Type B pancreatic cell (in vitro differentiated cells): ENCODE measurements around the gene ALPP. TPM values are rescaled to one million over a fixed set of nuclear protein-coding genes. Genes with fewer than 3 reads are reported as not detected.
"Not testable (repeated sequence)": the region's sequence is repeated elsewhere in the genome, so short reads cannot be mapped to it uniquely, and the experiment has no call there.

ENCODE experiments used
- DNase-seq: peaks from one replicate; pipeline ENCODE4 v3.0.0; 2021; ENCODE audit warnings: mixed read lengths; ENCODE audit not compliant: unreplicated experiment; ENCODE audit errors: extremely low spot score
- H3K27ac Mint-ChIP-seq: 2 replicates; pipeline ENCODE4 v1.8.0; 2021; ENCODE audit warnings: mild to moderate bottlenecking, mixed read lengths
- H3K27me3 Mint-ChIP-seq: 2 replicates; pipeline ENCODE4 v1.8.0; 2021; ENCODE audit warnings: mixed read lengths
- H3K36me3 Mint-ChIP-seq: 2 replicates; pipeline ENCODE4 v1.8.0; 2021; ENCODE audit warnings: mixed read lengths
- H3K4me1 Mint-ChIP-seq: one replicate; pipeline ENCODE4 v1.8.0; 2021; ENCODE audit warnings: mixed read lengths; ENCODE audit not compliant: unreplicated experiment
- H3K4me3 Mint-ChIP-seq: 2 replicates; pipeline ENCODE4 v1.8.0; 2021; ENCODE audit warnings: mild to moderate bottlenecking, mixed read lengths
- H3K9me3 Mint-ChIP-seq: 2 replicates; pipeline ENCODE4 v1.8.0; 2021; ENCODE audit warnings: mixed read lengths
- CTCF ChIP-seq: fragments of 200-600 bp; sonication (generic); conservative IDR thresholded peaks from 2 replicates; pipeline ENCODE4 v1.5.0; 2021; ENCODE audit warnings: antibody characterized with exemption, mild to moderate bottlenecking
- total RNA-seq: library from RNA; stranded (reverse); gene quantifications from 2 replicates; pipeline ENCODE4 v1.2.1, GENCODE V29; 2021; ENCODE audit warnings: low replicate concordance

Gene ALPP
- total RNA-seq, 1 donor from 2014 or later, result 0.27 TPM

DNA sequence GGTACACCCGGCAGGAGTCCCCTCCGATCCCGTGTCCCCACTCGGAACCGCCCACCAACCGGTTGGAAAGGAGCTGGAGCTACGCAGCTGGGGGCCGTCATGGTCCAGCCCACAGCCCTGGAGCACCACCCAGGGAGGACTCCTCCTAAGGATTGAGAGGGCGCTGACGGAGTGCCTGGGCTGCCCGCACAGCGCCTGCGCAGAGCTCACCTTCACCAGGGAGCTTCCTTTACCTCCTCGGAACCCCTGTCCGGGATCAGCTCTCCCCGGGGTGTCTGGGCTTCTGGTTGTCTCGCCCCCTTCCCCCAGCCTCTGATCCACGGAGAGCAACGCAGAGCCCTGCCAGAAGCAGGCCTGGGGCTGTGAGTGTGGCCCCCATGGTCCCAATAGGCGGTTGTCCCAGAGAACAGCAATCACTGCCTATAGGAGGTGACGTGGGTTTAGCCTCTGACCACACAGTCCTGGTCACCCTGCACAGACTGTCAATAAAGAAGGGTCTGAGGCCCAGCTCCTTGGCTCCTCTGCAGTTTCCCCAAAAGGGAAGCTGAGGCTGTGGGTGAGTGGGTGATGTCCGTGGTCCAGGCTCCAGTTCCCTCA, 42.7 kb downstream of the ALPP start:
- H3K27me3 Mint-ChIP-seq, result peaks cover 88% of the 10 kb centered on the region
- H3K27ac Mint-ChIP-seq, result no peak overlapping the region
- no peak for TF ChIP-seq CTCF
- DNase-seq, result no peak
- H3K4me1 Mint-ChIP-seq, result peaks cover 4% of the 10 kb centered on the region
- no peak overlapping the region for H3K4me3 Mint-ChIP-seq
- peaks cover 4% of the 10 kb centered on the region for H3K9me3 Mint-ChIP-seq
- peaks cover 8% of the 10 kb centered on the region for H3K36me3 Mint-ChIP-seq

DNA sequence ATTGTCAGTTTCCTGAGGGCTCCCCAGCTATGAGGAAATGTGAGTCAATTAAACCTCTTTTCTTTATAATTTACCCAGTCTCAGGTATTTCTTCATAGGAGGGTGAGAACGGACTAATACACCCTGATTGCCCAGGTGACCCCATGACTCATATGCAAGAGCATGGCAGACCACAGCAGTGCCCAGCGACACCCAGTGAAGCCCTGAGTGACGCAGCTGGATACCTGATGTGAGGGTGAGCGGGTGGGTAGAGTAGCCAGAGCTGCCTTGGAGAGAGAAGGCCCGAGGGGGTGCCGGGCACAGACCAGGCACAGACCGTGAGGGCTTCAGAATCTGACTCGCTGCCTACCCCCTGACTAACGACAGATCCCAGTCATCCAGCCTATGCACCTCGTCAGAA, 43.5 kb downstream of the ALPP start:
- Mint-ChIP-seq H3K4me1 (peaks cover 4% of the 10 kb centered on the region), H3K36me3 (peaks cover 8% of the 10 kb centered on the region)

DNA sequence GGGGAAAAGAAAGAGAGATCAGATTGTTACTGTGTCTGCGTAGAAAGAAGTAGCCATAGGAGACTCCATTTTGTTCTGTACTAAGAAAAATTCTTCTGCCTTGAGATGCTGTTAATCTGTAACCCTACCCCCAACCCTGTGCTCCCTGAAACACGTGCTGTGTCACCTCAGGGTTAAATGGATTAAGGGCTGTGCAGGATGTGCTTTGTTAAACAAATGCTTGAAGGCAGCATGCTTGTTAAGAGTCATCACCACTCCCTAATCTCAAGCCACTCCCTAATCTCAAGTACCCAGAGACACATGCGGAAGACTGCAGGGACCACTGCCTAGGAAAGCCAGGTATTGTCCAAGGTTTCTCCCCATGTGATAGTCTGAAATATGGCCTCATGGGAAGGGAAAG, 44.4 kb downstream of the ALPP start:
- peak overlapping the region; percentile 8 for H3K4me3 Mint-ChIP-seq
- peaks cover 72% of the 10 kb centered on the region for H3K27me3 Mint-ChIP-seq
- H3K9me3 Mint-ChIP-seq, DNase-seq, H3K4me1 Mint-ChIP-seq, H3K36me3 Mint-ChIP-seq, H3K27ac Mint-ChIP-seq: not testable (repeated sequence)

More for the DNA sequence above, 43.5 kb downstream of the ALPP start:
- no peak for DNase-seq
- Mint-ChIP-seq H3K9me3 (peaks cover 4% of the 10 kb centered on the region), H3K27ac (no peak overlapping the region), H3K4me3 (peak overlapping the region; percentile 75), H3K27me3 (peaks cover 82% of the 10 kb centered on the region)
- no peak for TF ChIP-seq CTCF

DNA sequence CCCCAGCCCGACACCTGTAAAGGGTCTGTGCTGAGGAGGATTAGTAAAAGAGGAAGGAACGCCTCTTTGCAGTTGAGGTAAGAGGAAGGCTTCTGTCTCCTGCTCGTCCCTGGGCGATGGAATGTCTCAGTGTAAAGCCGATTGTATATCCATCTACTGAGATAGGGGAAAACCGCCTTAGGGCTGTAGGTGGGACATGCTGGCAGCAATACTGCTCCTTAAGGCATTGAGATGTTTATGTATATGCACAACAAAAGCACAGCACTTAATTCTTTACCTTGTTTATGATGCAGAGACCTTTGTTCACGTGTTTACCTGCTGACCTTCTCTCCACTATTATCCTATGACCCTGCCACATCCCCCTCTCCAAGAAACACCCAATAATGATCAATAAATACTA, 44.9 kb downstream of the ALPP start:
- H3K4me1 Mint-ChIP-seq, H3K27ac Mint-ChIP-seq, H3K9me3 Mint-ChIP-seq, H3K36me3 Mint-ChIP-seq, H3K4me3 Mint-ChIP-seq, DNase-seq: not testable (repeated sequence)
- peaks cover 68% of the 10 kb centered on the region for H3K27me3 Mint-ChIP-seq

DNA sequence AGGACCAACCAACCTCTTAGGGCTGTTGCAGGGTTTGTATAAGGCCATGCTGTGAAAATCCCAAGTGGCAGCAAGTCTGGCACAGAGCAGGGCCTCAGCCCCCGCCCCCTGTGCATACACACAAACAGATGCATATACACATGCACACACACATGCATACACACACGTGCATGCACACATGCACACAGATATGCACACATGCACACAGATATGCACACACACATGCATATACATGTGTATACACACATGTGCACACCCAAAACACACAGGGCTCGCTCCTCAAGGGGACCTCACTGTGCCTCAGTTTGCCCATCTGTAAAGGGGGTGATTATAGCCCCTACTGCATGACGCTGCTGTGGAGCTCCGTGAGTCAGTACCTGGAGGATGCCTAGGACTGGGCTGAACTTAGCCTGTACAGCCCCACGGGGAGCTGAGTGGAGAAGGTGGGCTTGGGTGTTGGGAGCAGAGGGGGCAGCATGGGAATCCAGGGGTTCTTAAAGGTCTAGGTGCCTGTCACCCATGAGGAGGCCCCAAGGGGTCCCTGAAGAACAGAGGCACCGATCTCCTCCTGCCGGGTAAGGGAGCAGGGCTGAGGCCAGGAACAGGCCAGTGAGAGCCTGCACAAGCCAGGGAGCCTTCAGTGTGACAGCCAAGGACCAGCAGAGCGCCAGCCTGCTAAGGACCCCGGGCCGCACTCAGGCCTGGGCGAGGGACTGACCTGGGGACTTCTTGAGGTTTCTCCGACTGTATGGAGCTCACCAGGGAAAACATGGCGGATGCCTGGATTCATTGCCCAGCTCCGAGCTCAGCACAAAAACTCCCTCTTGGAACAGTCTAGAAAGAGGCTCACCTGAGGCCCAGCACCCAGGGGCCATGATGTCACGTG, 53.4 kb downstream of the ALPP start:
- Mint-ChIP-seq H3K4me3 (no peak overlapping the region), H3K27me3 (peaks cover 8% of the 10 kb centered on the region), H3K9me3 (no peaks in the 10 kb centered on the region), H3K27ac (no peak overlapping the region), H3K36me3 (no peaks in the 10 kb centered on the region), H3K4me1 (no peaks in the 10 kb centered on the region)
- DNase-seq, result no peak
- TF ChIP-seq CTCF, result no peak

Other genes starting within 250 kb of the ALPP start
- 0.14 and 0.88 TPM in 2 replicates for gene ALPG, start 28.1 kb downstream of the ALPP start, total RNA-seq
- 1.5 and 6.5 TPM in 2 replicates for gene ALPI, start 77.4 kb downstream of the ALPP start, total RNA-seq
- gene ECEL1, start 109.1 kb downstream of the ALPP start, total RNA-seq, result 7.8 and 9.6 TPM in 2 replicates
- gene PRSS56, start 141.6 kb downstream of the ALPP start, total RNA-seq, result 0.34 TPM in 1 of 2 replicates, not detected in the other
- 0.60 TPM in 1 of 2 replicates, not detected in the other for gene CHRND, start 147.4 kb downstream of the ALPP start, total RNA-seq
- 0.50 and 0.87 TPM in 2 replicates for gene CHRNG, start 160.9 kb downstream of the ALPP start, total RNA-seq
- 7.2 and 10.8 TPM in 2 replicates for gene TIGD1, start 171.8 kb downstream of the ALPP start, total RNA-seq
- gene EIF4E2, start 171.9 kb downstream of the ALPP start, total RNA-seq, result 77.1 and 83.1 TPM in 2 replicates